Heart left ventricle (tissue), 13 donors: ENCODE data around the gene LMCD1.

Experiments used
- CTCF ChIP-seq, 12 donors: fragments of 200-600 bp; sonication (generic) in 4 of 12; IDR thresholded peaks; one replicate each; pipeline versions ENCODE4 v1.5.0 to v1.8.0; 2018 to 2022; ENCODE audit warnings: antibody characterized with exemption in 12 of 12, mild to moderate bottlenecking in 5 of 12
- POLR2A ChIP-seq, 2 donors: fragments of 450-650 bp; IDR thresholded peaks; one replicate each; pipeline ENCODE4 v1.6.1; 2017; ENCODE audit warnings: antibody characterized with exemption in 2 of 2, mild to moderate bottlenecking in 2 of 2, moderate library complexity in 2 of 2
- donor health status: ischemic (EF 13 %, LVEDD 7.1; RV severe dilation, severe dysfunction).
- donor health status: DM: no; HTN: yes; CAD: no.
- donor health status: DM: no; HTN: no; CAD: no.
- donor health status: ischemic (EF 25% LVEDD 6.9; RV normal size, moderate dysfunction).
- donor health status: ischemic (EF 25% LVEDD 5.7; RV mildly dilated, moderate dysfunction).
- donor health status: ischemic (EF 35%, LVEDD 5.7; RV mildly dilated, moderate dysfunction).
- donor health status: nonischemic (EF 11% LVEDD 7.7; RV severe dilation, severe dysfunction).
- donor health status: DM: yes; HTN: yes; CAD: no.
- donor health status: PGD.
- donor health status: ischemic (EF 29% LVEDD 5.4; RV normal size, mild dysfunction).
- donor health status: nonischemic (EF 23%, LVEDD 6.1; RV moderate dilation, normal function).

- TF ChIP-seq CTCF (IDR thresholded peaks at IDR 0.05), result no peak
- TF ChIP-seq POLR2A (IDR thresholded peaks at IDR 0.05), result no peak
These were observed 76.7 kb downstream of the LMCD1 start for GRCh38 chr3:8578282-8578681.
